Measurements from ENCODE around the gene PSAP. TPM values are rescaled to one million over a fixed set of nuclear protein-coding genes. Genes with fewer than 3 reads are reported as not detected.

PSAP gene
- total RNA-seq, 1 donor from 2014 or later = 676 TPM

- no peaks in the 10 kb centered on the region for H3K9me3 Mint-ChIP-seq (ENCODE audit: unreplicated experiment)
- no peak for TF ChIP-seq CTCF (IDR thresholded peaks at IDR 0.05; ENCODE audit: unreplicated experiment)
- H3K36me3 Mint-ChIP-seq (ENCODE audit: low read depth, unreplicated experiment) = peaks cover 48% of the 10 kb centered on the region
- H3K4me1 Mint-ChIP-seq (ENCODE audit: unreplicated experiment) = peaks cover 4% of the 10 kb centered on the region
- DNase-seq (ENCODE audit: low spot score) = no peak
- peak overlapping the region; percentile 14 for H3K4me3 Mint-ChIP-seq (ENCODE audit: unreplicated experiment)
- peaks cover 7% of the 10 kb centered on the region for H3K27me3 Mint-ChIP-seq (ENCODE audit: unreplicated experiment)
- H3K27ac Mint-ChIP-seq (ENCODE audit: unreplicated experiment) = no peak overlapping the region
These were observed 20.3 kb downstream of the PSAP start for GRCh38 chr10:71830726-71831125.

GRCh38 chr10:71829896-71830295 is 21.2 kb downstream of the PSAP start:
- Mint-ChIP-seq H3K4me1 (ENCODE audit: unreplicated experiment) (peaks cover 9% of the 10 kb centered on the region), H3K4me3 (ENCODE audit: unreplicated experiment) (peak overlapping the region; percentile 14), H3K36me3 (ENCODE audit: low read depth, unreplicated experiment) (peaks cover 50% of the 10 kb centered on the region), H3K27me3 (ENCODE audit: unreplicated experiment) (peaks cover 7% of the 10 kb centered on the region), H3K27ac (ENCODE audit: unreplicated experiment) (no peak overlapping the region), H3K9me3 (ENCODE audit: unreplicated experiment) (no peaks in the 10 kb centered on the region)
- TF ChIP-seq CTCF (IDR thresholded peaks at IDR 0.05; ENCODE audit: unreplicated experiment) = no peak
- no peak for DNase-seq (ENCODE audit: low spot score)

- TF ChIP-seq CTCF (IDR thresholded peaks at IDR 0.05; ENCODE audit: unreplicated experiment) = no peak
- peaks cover 7% of the 10 kb centered on the region for H3K27me3 Mint-ChIP-seq (ENCODE audit: unreplicated experiment)
- H3K4me3 Mint-ChIP-seq (ENCODE audit: unreplicated experiment) = no peak overlapping the region
- DNase-seq (ENCODE audit: low spot score) = no peak
- H3K36me3 Mint-ChIP-seq (ENCODE audit: low read depth, unreplicated experiment) = peaks cover 50% of the 10 kb centered on the region
- peaks cover 14% of the 10 kb centered on the region for H3K4me1 Mint-ChIP-seq (ENCODE audit: unreplicated experiment)
- no peaks in the 10 kb centered on the region for H3K9me3 Mint-ChIP-seq (ENCODE audit: unreplicated experiment)
- H3K27ac Mint-ChIP-seq (ENCODE audit: unreplicated experiment) = no peak overlapping the region
These were observed 21.9 kb downstream of the PSAP start for GRCh38 chr10:71829171-71829570.

GRCh38 chr10:71828702-71829101 is 22.3 kb downstream of the PSAP start:
- TF ChIP-seq CTCF (IDR thresholded peaks at IDR 0.05; ENCODE audit: unreplicated experiment) = no peak
- Mint-ChIP-seq H3K4me3 (ENCODE audit: unreplicated experiment) (no peak overlapping the region), H3K27me3 (ENCODE audit: unreplicated experiment) (peaks cover 7% of the 10 kb centered on the region), H3K36me3 (ENCODE audit: low read depth, unreplicated experiment) (peaks cover 49% of the 10 kb centered on the region), H3K27ac (ENCODE audit: unreplicated experiment) (no peak overlapping the region), H3K4me1 (ENCODE audit: unreplicated experiment) (peaks cover 18% of the 10 kb centered on the region), H3K9me3 (ENCODE audit: unreplicated experiment) (no peaks in the 10 kb centered on the region)
- no peak for DNase-seq (ENCODE audit: low spot score)

DNA sequence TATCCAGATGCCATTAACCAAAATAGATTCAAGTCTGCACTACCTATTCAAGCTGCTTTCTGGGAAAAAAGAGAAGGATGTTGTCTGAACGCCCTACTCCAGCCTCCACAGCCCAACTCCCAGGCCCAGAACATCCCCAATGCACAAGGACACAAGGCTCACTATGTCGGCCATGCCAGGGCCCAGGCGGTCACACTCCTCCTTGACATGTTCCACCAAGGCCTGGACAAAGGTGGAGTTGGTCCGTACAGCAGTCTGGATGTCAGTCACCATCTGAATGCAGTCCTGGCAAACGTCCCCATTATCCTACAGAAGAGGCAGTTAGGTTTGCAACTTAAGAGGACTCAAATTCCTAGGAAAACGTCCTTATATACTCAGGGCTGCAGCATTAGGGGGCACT is 23.2 kb downstream of the PSAP start:
- Mint-ChIP-seq H3K27ac (ENCODE audit: unreplicated experiment) (no peak overlapping the region), H3K4me1 (ENCODE audit: unreplicated experiment) (peaks cover 23% of the 10 kb centered on the region), H3K4me3 (ENCODE audit: unreplicated experiment) (peak overlapping the region; percentile 47), H3K27me3 (ENCODE audit: unreplicated experiment) (peaks cover 7% of the 10 kb centered on the region), H3K9me3 (ENCODE audit: unreplicated experiment) (no peaks in the 10 kb centered on the region), H3K36me3 (ENCODE audit: low read depth, unreplicated experiment) (peaks cover 46% of the 10 kb centered on the region)
- TF ChIP-seq CTCF (IDR thresholded peaks at IDR 0.05; ENCODE audit: unreplicated experiment) = no peak
- DNase-seq (ENCODE audit: low spot score) = no peak

Measured in endothelial cell (in vitro differentiated cells).